Rectal smooth muscle tissue (tissue), 1 donor: ENCODE data around the gene TSPYL4.
"Not testable (repeated sequence)": the region's sequence is repeated elsewhere in the genome, so short reads cannot be mapped to it uniquely, and the experiment has no call there.

Experiments used
- H3K27ac ChIP-seq: one replicate; pipeline ENCODE4 v1.7.0; 2013; ENCODE audit warnings: low read depth, low read length, inconsistent platforms
- H3K27me3 ChIP-seq: one replicate; pipeline ENCODE4 v1.7.0; 2013; ENCODE audit warnings: low read length; ENCODE audit not compliant: control insufficient read depth, insufficient read depth
- H3K36me3 ChIP-seq: one replicate; pipeline ENCODE4 v1.7.0; 2013; ENCODE audit warnings: low read length; ENCODE audit not compliant: control insufficient read depth, insufficient read depth
- H3K4me1 ChIP-seq: one replicate; pipeline ENCODE4 v1.7.0; 2013; ENCODE audit warnings: low read length; ENCODE audit not compliant: control insufficient read depth, insufficient read depth
- H3K4me3 ChIP-seq: one replicate; pipeline ENCODE4 v1.7.0; 2013; ENCODE audit warnings: low read length
- H3K9ac ChIP-seq: one replicate; pipeline ENCODE4 v1.7.0; 2013; ENCODE audit warnings: low read length

TSPYL4 gene

DNA sequence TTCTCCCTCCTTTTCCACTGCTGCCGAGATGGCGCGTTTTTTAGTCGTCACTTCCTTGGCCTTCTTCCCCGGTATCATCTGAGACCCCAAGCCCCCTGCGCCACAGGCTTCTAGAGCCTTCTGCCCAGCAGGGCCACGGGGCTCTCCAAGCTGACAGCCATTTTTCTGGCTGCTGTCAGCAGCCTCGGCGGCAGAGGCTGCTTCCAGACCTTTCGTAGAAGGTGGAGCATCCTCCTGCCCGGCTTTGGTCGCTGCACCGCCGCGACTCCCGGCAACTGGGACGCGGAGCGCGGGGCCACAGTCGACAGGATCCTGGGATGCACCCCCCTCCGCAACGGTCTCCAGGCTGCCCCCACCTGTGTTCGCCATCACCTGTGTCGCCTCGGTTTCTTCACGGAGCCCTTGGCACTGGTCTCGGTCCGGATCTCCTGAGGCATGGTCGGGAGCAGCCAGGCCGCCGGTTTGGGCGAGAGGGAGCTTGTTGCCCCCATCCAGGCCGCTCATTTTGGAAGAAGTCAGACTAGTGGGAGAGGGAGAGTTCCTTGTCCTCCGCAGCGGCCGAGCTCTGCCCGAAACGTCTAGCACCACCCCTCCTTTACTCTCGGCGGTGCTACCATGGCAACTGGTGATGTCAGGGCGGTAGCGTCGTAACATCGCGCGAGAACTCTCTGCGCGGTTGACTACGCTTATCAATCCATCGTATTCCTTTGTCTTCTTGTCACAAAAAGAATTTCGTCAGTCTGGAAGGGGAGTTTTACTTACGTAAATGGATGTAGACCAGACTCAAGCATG, at the start of gene TSPYL4:
TSPYL4 (minus strand) TSS at position 571 of the 792 bp plus-strand sequence; CDS start at position 504, 67 bp downstream.
- Histone ChIP-seq H3K9ac (peak within 1 kb of the TSS; percentile 84), H3K4me3 (peak within 1 kb of the TSS; percentile 92), H3K4me1 (peaks cover 28% of the 10 kb centered on the region), H3K27me3 (no peaks in the 10 kb centered on the region), H3K36me3 (no peaks in the 10 kb centered on the region), H3K27ac (peak within 1 kb of the TSS; percentile 87)

- Histone ChIP-seq H3K4me3 (no peak overlapping the region), H3K4me1 (no peaks in the 10 kb centered on the region), H3K9ac (no peak overlapping the region), H3K27me3 (no peaks in the 10 kb centered on the region), H3K27ac (no peak overlapping the region), H3K36me3 (no peaks in the 10 kb centered on the region)
These were observed 47.2 kb upstream of the TSPYL4 start for GRCh38 chr6:116301104-116301503.

DNA sequence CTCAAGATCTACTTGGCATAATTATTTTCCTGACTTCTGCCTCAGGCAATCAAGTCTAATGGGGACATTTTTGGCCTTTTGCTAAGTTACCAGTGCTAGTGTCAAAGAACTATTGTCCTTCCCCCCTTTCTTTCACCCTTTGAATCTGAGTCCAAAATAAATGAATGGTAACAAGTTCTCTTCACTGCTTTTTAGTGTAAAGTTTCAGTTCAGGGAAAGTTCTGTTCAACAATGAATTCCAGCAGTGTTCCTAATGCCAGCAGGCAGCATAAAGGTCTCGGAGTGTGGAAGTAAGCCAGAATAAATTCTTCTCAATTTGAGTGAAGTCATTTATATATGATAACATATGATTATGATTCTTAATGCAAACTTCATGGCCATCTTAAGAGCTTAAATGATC, 46.7 kb upstream of the TSPYL4 start:
- Histone ChIP-seq H3K27ac (no peak overlapping the region), H3K4me1 (no peaks in the 10 kb centered on the region), H3K27me3 (no peaks in the 10 kb centered on the region), H3K9ac (no peak overlapping the region), H3K4me3 (no peak overlapping the region), H3K36me3 (no peaks in the 10 kb centered on the region)

DNA sequence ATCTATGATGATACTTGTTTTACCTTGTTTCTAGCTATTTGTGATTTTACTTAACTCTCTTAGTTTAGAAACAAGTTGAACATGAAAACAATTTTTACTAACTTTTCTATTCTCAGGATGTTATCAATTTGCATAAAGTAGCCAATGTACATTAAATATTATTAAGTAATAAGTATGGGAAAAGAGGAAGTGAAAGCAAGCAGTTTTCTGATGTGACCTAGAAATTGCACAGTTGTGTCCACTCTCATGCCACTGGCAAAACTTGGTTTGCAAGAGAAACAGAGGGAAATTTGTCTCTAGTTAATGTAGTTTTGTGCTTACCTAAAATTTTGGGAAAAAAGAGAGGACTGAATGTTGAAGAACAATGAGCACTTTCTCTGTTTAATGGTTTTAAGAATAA, 45.1 kb upstream of the TSPYL4 start:
- Histone ChIP-seq H3K27ac (no peak overlapping the region), H3K9ac (no peak overlapping the region), H3K4me1 (no peaks in the 10 kb centered on the region), H3K4me3 (no peak overlapping the region), H3K36me3 (no peaks in the 10 kb centered on the region), H3K27me3 (no peaks in the 10 kb centered on the region)

DNA sequence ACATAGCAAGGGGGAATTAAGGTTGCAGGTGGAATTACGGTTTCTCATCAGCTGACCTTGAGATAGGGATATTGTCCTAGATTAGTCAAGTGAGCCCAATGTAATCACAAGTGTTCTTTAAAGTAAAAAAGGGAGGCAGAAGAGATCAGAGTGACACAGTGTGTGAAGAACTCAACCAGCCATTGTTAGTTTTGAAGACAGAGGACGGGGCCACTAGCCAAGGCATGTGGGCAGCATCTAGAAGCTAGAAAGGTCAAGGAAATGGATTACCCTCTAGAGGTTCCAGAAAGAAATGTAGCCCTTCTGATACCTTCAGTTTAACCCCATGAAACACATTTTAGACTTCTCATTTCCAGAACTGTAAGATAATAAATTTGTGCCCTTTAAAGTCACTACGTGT, 44.4 kb upstream of the TSPYL4 start:
- Histone ChIP-seq H3K36me3 (no peaks in the 10 kb centered on the region), H3K27ac (no peak overlapping the region), H3K9ac (no peak overlapping the region), H3K4me3 (no peak overlapping the region), H3K27me3 (no peaks in the 10 kb centered on the region), H3K4me1 (no peaks in the 10 kb centered on the region)

- no peak overlapping the region for H3K4me3 ChIP-seq
- H3K4me1 ChIP-seq = no peaks in the 10 kb centered on the region
- no peak overlapping the region for H3K27ac ChIP-seq
- H3K9ac ChIP-seq = no peak overlapping the region
- no peaks in the 10 kb centered on the region for H3K27me3 ChIP-seq
- no peaks in the 10 kb centered on the region for H3K36me3 ChIP-seq
These were observed 38.7 kb upstream of the TSPYL4 start for GRCh38 chr6:116292553-116292952.

DNA sequence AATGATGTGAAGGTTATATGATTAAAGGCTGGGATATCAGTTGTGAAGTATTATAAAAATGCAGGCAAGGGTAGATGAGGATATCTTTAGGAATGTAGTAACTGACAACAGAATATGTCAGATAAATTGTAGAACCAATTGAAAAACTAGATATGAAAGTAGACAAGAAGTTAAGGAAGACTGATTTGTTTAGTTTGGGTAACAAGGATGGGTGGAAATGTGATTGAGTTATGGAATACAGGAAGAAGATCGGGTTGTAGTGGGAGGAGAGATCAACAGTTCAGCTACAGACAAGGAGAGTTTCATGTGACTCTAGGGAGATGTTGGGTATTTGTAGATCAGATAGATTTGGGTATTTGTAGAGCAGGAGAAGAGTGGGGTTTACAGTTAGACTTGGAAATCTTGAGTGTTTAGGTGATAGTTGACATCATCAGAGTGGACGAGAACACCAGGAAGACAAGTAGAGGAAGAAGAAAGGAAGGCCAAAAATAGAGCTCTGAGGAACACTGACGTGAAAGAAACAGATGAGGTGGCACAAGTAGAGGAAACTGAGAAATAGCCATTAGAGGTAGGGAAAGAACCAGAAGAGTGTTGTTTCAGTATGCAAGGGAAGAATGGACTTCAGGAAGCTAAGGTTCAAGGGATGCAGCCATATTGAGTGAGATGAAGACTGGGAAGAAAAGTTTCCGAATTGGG, 38.0 kb upstream of the TSPYL4 start:
- Histone ChIP-seq H3K36me3 (no peaks in the 10 kb centered on the region), H3K27me3 (no peaks in the 10 kb centered on the region), H3K27ac (no peak overlapping the region), H3K4me1 (no peaks in the 10 kb centered on the region), H3K9ac (no peak overlapping the region), H3K4me3 (no peak overlapping the region)

GRCh38 chr6:116290799-116291198, 36.9 kb upstream of the TSPYL4 start:
- Histone ChIP-seq H3K36me3 (no peaks in the 10 kb centered on the region), H3K27me3 (no peaks in the 10 kb centered on the region), H3K9ac (no peak overlapping the region), H3K4me3 (no peak overlapping the region), H3K27ac (no peak overlapping the region), H3K4me1 (no peaks in the 10 kb centered on the region)

GRCh38 chr6:116289876-116290275, 36.0 kb upstream of the TSPYL4 start:
- Histone ChIP-seq H3K4me1 (no peaks in the 10 kb centered on the region), H3K9ac (no peak overlapping the region), H3K36me3 (no peaks in the 10 kb centered on the region), H3K27ac (no peak overlapping the region), H3K27me3 (no peaks in the 10 kb centered on the region), H3K4me3 (no peak overlapping the region)

DNA sequence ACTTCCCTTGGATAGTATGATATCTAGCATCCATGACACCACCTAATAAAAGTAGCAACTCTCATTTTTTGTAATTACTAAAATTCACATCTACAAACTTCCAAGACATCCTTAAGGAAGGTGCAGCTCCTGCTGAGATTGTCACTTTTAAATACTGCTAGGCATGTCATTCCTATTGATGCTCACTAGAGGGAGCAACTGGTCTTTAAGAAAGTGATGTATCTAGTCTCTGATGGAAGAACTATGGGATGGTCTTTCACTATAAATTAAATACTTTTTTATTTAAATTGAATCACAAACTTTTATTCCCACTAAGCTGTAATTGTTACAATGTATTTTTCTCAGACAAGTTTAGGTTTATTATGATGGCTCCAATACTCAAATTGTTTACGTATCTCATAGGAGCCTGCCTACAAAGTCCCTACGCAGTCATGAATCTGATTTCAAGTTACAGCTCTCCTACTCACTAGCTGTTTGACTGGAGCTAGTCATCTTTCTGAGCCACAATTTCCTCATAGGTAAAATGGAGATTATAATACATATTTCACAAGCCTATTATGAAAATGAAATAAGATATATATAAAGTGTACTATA, 33.9 kb upstream of the TSPYL4 start:
- Histone ChIP-seq H3K9ac (no peak overlapping the region), H3K4me3 (no peak overlapping the region), H3K27me3 (no peaks in the 10 kb centered on the region), H3K4me1 (no peaks in the 10 kb centered on the region), H3K27ac (no peak overlapping the region), H3K36me3 (no peaks in the 10 kb centered on the region)

DNA sequence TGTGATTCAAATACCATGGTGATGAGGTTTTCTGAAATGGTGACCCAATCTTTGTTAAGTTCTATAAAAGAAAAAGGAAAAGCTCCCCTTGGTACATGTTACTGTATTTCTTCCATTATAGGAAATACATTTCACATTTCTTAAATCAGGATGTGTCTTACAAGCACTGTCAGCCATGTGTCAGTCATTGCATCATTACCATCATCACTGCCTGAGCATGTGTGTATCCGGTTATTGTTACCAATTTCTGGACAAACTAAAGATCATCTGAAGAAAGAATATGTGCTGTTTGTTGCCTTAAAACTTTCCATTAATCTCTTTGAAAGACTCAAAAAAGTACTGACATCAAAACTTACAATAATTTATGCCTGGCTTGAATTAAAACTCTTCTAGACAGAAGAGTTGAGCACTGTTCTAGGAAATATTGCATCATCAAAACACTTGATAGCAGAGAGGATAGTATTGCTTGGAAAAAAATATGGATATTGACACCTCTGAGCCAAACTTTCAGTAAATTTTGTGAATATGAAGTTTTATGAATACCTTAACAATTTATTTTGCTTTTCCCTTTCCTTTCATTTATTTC, 33.0 kb upstream of the TSPYL4 start:
- H3K9ac ChIP-seq = no peak overlapping the region
- no peaks in the 10 kb centered on the region for H3K27me3 ChIP-seq
- H3K4me1 ChIP-seq = no peaks in the 10 kb centered on the region

GRCh38 chr6:116284984-116285383, 31.1 kb upstream of the TSPYL4 start:
- H3K36me3 ChIP-seq, H3K4me3 ChIP-seq: not testable (repeated sequence)

More for the DNA sequence above, 33.0 kb upstream of the TSPYL4 start:
- Histone ChIP-seq H3K36me3 (no peaks in the 10 kb centered on the region), H3K27ac (no peak overlapping the region), H3K4me3 (no peak overlapping the region)

More at GRCh38 chr6:116284984-116285383, 31.1 kb upstream of the TSPYL4 start:
- not testable (repeated sequence) for H3K27me3 ChIP-seq, H3K4me1 ChIP-seq, H3K27ac ChIP-seq, H3K9ac ChIP-seq
